ENCODE measurements around the gene FAAH.

The FAAH gene

GRCh38 chr1:46404482-46405196, 10.5 kb downstream of the FAAH start:
- Histone ChIP-seq H3K27ac (no peak overlapping the region), H3K36me3 (ENCODE audit: insufficient read depth, low read length) (no peaks in the 10 kb centered on the region), H3K9me3 (ENCODE audit: low read depth, low read length) (no peaks in the 10 kb centered on the region), H3K9ac (ENCODE audit: insufficient read length) (no peak overlapping the region), H3K4me3 (no peak overlapping the region)
- TF ChIP-seq POLR2AphosphoS5 (IDR thresholded peaks at IDR 0.05; ENCODE audit: borderline replicate concordance, low read depth, low read length) (no peak), EZH2 (IDR thresholded peaks at IDR 0.05) (no peak), FOXP2 (optimal IDR thresholded peaks at IDR 0.05; ENCODE audit: control extremely low read depth, extremely low read length, insufficient read depth) (no peak)
- no peak for DNase-seq (ENCODE audit: low read depth, low spot score)

GRCh38 chr1:46405197-46405555, 11.1 kb downstream of the FAAH start:
- TF ChIP-seq FOXP2 (optimal IDR thresholded peaks at IDR 0.05; ENCODE audit: control extremely low read depth, extremely low read length, insufficient read depth) (no peak), POLR2AphosphoS5 (IDR thresholded peaks at IDR 0.05; ENCODE audit: borderline replicate concordance, low read depth, low read length) (no peak), EZH2 (IDR thresholded peaks at IDR 0.05) (no peak)
- H3K9me3 ChIP-seq (ENCODE audit: low read depth, low read length) = no peaks in the 10 kb centered on the region
- H3K4me3 ChIP-seq = no peak overlapping the region
- H3K27ac ChIP-seq = no peak overlapping the region
- DNase-seq (ENCODE audit: low read depth, low spot score) = no peak
- H3K36me3 ChIP-seq (ENCODE audit: insufficient read depth, low read length) = no peaks in the 10 kb centered on the region
- no peak overlapping the region for H3K9ac ChIP-seq (ENCODE audit: insufficient read length)

GRCh38 chr1:46405724-46406123, 11.6 kb downstream of the FAAH start:
- H3K4me3 ChIP-seq = no peak overlapping the region
- no peak overlapping the region for H3K27ac ChIP-seq
- no peaks in the 10 kb centered on the region for H3K36me3 ChIP-seq (ENCODE audit: insufficient read depth, low read length)
- TF ChIP-seq FOXP2 (optimal IDR thresholded peaks at IDR 0.05; ENCODE audit: control extremely low read depth, extremely low read length, insufficient read depth) (no peak), POLR2AphosphoS5 (IDR thresholded peaks at IDR 0.05; ENCODE audit: borderline replicate concordance, low read depth, low read length) (no peak), EZH2 (IDR thresholded peaks at IDR 0.05) (no peak)
- no peak for DNase-seq (ENCODE audit: low read depth, low spot score)
- no peak overlapping the region for H3K9ac ChIP-seq (ENCODE audit: insufficient read length)
- no peaks in the 10 kb centered on the region for H3K9me3 ChIP-seq (ENCODE audit: low read depth, low read length)

DNA sequence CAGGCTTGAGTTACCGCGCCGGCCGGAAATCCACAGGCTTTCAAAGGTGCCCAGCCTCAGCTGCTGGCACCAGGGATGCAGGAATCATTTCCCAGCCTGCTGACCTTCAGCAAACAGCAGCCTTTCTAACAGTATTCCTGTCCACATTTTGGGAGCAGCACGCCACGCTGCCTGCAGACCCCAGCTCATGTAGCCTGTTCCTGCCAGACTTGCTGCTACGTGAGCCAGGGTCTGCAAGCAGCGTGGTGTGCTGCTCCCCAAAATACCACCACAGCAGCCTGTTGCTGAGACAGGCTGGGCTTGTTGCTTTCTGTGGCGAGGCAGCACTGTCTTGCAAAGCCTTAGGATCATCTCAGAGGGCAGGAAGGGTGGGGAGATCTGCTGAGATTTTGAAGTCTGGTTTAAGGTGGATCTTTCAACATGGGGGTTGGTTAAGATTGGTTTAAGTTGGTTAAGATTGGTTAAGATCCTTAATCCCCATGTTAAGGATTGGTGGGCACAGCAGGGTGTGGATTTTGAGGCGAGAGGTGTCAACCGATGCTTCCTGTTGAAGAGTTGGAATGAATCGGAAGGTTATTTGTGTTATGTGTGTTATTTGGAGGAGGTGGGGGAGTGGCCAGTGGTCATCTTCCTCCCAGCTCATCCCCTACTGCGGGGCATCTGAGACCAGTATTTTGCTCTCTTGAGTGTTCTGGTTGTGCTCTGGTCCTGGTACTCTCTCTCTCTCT, 12.9 kb downstream of the FAAH start:
- Histone ChIP-seq H3K27ac (no peak overlapping the region), H3K36me3 (ENCODE audit: insufficient read depth, low read length) (no peaks in the 10 kb centered on the region), H3K4me3 (no peak overlapping the region), H3K9me3 (ENCODE audit: low read depth, low read length) (no peaks in the 10 kb centered on the region), H3K9ac (ENCODE audit: insufficient read length) (no peak overlapping the region)
- no peak for DNase-seq (ENCODE audit: low read depth, low spot score)
- no peak for TF ChIP-seq POLR2AphosphoS5 (IDR thresholded peaks at IDR 0.05; ENCODE audit: borderline replicate concordance, low read depth, low read length)
- TF ChIP-seq FOXP2 (optimal IDR thresholded peaks at IDR 0.05; ENCODE audit: control extremely low read depth, extremely low read length, insufficient read depth) = no peak
- no peak for TF ChIP-seq EZH2 (IDR thresholded peaks at IDR 0.05)

- H3K27ac ChIP-seq = no peak overlapping the region
- H3K9me3 ChIP-seq (ENCODE audit: low read depth, low read length) = no peaks in the 10 kb centered on the region
- DNase-seq (ENCODE audit: low read depth, low spot score) = no peak
- TF ChIP-seq POLR2AphosphoS5 (IDR thresholded peaks at IDR 0.05; ENCODE audit: borderline replicate concordance, low read depth, low read length) = no peak
- no peak for TF ChIP-seq EZH2 (IDR thresholded peaks at IDR 0.05)
- TF ChIP-seq FOXP2 (optimal IDR thresholded peaks at IDR 0.05; ENCODE audit: control extremely low read depth, extremely low read length, insufficient read depth) = no peak
- no peak overlapping the region for H3K9ac ChIP-seq (ENCODE audit: insufficient read length)
- H3K4me3 ChIP-seq = no peak overlapping the region
- no peaks in the 10 kb centered on the region for H3K36me3 ChIP-seq (ENCODE audit: insufficient read depth, low read length)
Observed at GRCh38 chr1:46407636-46408035, 13.5 kb downstream of the FAAH start.

DNA sequence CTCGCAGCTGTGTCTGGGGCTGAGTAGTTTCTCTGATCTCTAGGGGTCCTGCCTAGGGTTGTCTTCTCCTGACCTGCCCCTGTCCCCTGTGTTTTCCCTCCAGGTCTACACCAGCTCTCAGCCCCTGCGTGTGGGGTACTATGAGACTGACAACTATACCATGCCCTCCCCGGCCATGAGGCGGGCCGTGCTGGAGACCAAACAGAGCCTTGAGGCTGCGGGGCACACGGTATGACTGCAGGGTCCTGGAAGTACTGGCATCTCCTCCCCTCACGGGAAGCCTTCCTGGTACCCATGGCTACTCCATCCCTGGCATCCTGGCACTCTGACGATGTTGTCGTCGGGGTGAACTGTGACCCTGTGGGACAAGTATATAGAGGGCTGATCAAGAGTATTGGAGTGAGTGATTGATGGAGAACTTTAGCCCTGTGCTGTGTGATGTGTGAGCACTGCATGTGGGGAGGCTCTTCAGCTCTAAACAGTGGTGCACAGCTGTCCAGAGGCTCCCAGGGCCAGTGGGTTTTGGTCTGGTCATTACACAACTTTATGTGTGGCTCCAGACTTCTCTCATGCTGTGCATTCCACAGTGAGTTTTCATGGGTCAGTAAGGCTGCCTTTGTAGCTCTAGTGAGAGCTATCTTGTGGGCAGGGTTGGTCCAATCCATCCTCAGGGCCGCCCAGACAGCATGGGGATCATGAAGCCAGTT, 14.4 kb downstream of the FAAH start:
- no peaks in the 10 kb centered on the region for H3K36me3 ChIP-seq (ENCODE audit: insufficient read depth, low read length)
- no peaks in the 10 kb centered on the region for H3K9me3 ChIP-seq (ENCODE audit: low read depth, low read length)
- no peak overlapping the region for H3K27ac ChIP-seq
- H3K9ac ChIP-seq (ENCODE audit: insufficient read length) = no peak overlapping the region
- no peak for DNase-seq (ENCODE audit: low read depth, low spot score)
- no peak for TF ChIP-seq POLR2AphosphoS5 (IDR thresholded peaks at IDR 0.05; ENCODE audit: borderline replicate concordance, low read depth, low read length)
- no peak for TF ChIP-seq EZH2 (IDR thresholded peaks at IDR 0.05)
- TF ChIP-seq FOXP2 (optimal IDR thresholded peaks at IDR 0.05; ENCODE audit: control extremely low read depth, extremely low read length, insufficient read depth) = no peak
- H3K4me3 ChIP-seq = no peak overlapping the region

- no peak overlapping the region for H3K4me3 ChIP-seq
- no peaks in the 10 kb centered on the region for H3K36me3 ChIP-seq (ENCODE audit: insufficient read depth, low read length)
- H3K27ac ChIP-seq = no peak overlapping the region
- no peaks in the 10 kb centered on the region for H3K9me3 ChIP-seq (ENCODE audit: low read depth, low read length)
- no peak overlapping the region for H3K9ac ChIP-seq (ENCODE audit: insufficient read length)
- TF ChIP-seq POLR2AphosphoS5 (IDR thresholded peaks at IDR 0.05; ENCODE audit: borderline replicate concordance, low read depth, low read length) (no peak), EZH2 (IDR thresholded peaks at IDR 0.05) (no peak), FOXP2 (optimal IDR thresholded peaks at IDR 0.05; ENCODE audit: control extremely low read depth, extremely low read length, insufficient read depth) (no peak)
- no peak for DNase-seq (ENCODE audit: low read depth, low spot score)
Observed at GRCh38 chr1:46409063-46409372, 14.9 kb downstream of the FAAH start.

DNA sequence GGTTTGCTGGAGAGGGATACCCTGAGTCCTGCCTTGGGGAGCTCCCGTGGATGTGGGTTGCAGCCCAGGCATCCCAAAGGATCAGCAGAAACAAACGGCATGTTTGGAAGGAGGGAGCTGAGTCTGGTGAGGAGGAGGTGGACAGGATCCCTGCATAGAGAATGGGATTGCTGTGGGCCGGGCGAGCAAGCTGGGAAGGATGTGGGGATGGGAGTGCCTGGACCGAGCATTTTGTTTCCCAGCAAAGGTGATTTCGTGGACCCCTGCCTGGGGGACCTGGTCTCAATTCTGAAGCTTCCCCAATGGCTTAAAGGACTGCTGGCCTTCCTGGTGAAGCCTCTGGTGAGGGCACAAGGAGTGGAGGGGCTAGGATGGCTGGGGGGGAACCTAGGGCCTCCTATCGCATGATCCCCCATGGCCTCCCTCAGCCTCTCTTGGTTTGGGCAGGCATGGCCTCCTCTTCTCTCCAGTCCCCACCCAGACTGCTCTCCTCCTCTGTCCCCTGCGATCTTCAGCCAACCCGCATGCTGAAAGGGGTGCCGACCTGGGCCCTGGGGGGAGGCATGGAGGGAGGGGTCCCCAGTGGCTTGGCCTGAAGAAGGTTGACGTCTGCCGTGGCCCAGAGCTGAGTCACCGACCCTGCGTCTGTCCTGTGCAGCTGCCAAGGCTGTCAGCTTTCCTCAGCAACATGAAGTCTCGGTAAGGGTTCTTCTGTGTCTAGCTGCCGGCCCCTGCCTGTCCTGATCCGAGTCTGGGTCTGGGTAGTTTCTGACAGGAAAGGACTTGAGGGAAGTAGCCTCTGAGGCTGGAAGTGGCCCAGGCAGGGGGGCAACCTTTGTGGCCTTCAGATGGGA, 16.3 kb downstream of the FAAH start:
- no peak overlapping the region for H3K4me3 ChIP-seq
- no peaks in the 10 kb centered on the region for H3K36me3 ChIP-seq (ENCODE audit: insufficient read depth, low read length)
- H3K27ac ChIP-seq = no peak overlapping the region
- H3K9me3 ChIP-seq (ENCODE audit: low read depth, low read length) = no peaks in the 10 kb centered on the region
- no peak for TF ChIP-seq POLR2AphosphoS5 (IDR thresholded peaks at IDR 0.05; ENCODE audit: borderline replicate concordance, low read depth, low read length)
- TF ChIP-seq EZH2 (IDR thresholded peaks at IDR 0.05) = no peak
- TF ChIP-seq FOXP2 (optimal IDR thresholded peaks at IDR 0.05; ENCODE audit: control extremely low read depth, extremely low read length, insufficient read depth) = no peak
- no peak overlapping the region for H3K9ac ChIP-seq (ENCODE audit: insufficient read length)
- DNase-seq (ENCODE audit: low read depth, low spot score) = no peak

Measured in SK-N-MC (cell line).